ENCODE results near the gene ACTG2. TPM values are rescaled to one million over a fixed set of nuclear protein-coding genes. Genes with fewer than 3 reads are reported as not detected.

The ACTG2 gene
- total RNA-seq, 2 experiments from 2014 or later, result not detected

DNA sequence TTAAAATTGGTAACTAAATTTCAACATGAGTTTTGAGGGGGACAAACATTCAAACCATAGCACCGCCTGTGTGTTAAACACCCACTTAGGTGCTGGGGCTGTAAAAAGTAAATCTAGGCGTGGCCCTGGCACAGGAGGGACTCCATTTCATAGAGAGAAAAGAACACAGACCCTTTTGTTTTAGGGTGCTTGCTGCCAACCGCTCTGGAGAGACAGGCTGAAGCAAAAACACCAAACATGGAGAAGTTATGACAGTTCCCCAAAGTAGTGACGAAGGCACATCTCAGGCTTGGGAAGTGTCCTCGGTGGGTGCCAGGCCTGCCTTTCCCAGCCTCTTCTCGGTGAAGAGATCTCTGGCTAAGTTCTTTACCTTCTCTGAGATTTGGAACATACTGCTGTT, 5.1 kb downstream of the ACTG2 start:
- DNase-seq, result no peak
- no peaks in the 10 kb centered on the region for H3K27me3 Mint-ChIP-seq
- H3K27ac Mint-ChIP-seq, result no peak overlapping the region
- peaks cover 24% of the 10 kb centered on the region for H3K4me1 Mint-ChIP-seq (ENCODE audit: low read depth)
- Histone ChIP-seq H3K9me3 (ENCODE audit: control insufficient read depth in 1 of 2, insufficient read depth in 1 of 2, low read length in 2 of 2) (no peaks in the 10 kb centered on the region), H3K4me1 (ENCODE audit: insufficient read depth, low read length) (peaks cover 21% of the 10 kb centered on the region), H3K4me3 (ENCODE audit: low read length) (no peak overlapping the region), H3K27me3 (ENCODE audit: control insufficient read depth in 1 of 2, insufficient read depth in 2 of 2, low read length in 2 of 2) (peaks cover 0 to 4% of the 10 kb centered on the region in 2 experiments), H3K27ac (ENCODE audit: low read depth in 1 of 2, low read length in 2 of 2) (no peak overlapping the region), H3K36me3 (ENCODE audit: insufficient read depth, low read length) (no peaks in the 10 kb centered on the region)
- TF ChIP-seq, protein P1, sequence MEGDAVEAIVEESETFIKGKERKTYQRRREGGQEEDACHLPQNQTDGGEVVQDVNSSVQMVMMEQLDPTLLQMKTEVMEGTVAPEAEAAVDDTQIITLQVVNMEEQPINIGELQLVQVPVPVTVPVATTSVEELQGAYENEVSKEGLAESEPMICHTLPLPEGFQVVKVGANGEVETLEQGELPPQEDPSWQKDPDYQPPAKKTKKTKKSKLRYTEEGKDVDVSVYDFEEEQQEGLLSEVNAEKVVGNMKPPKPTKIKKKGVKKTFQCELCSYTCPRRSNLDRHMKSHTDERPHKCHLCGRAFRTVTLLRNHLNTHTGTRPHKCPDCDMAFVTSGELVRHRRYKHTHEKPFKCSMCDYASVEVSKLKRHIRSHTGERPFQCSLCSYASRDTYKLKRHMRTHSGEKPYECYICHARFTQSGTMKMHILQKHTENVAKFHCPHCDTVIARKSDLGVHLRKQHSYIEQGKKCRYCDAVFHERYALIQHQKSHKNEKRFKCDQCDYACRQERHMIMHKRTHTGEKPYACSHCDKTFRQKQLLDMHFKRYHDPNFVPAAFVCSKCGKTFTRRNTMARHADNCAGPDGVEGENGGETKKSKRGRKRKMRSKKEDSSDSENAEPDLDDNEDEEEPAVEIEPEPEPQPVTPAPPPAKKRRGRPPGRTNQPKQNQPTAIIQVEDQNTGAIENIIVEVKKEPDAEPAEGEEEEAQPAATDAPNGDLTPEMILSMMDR (IDR thresholded peaks at IDR 0.05), result no peak
- H3K36me3 Mint-ChIP-seq (ENCODE audit: low read depth), result no peaks in the 10 kb centered on the region
- POLR2A ChIA-PET, result no interaction called here
- H3K9me3 Mint-ChIP-seq, result no peaks in the 10 kb centered on the region
- no peak overlapping the region for H3K4me3 Mint-ChIP-seq
- CTCF ChIA-PET, result interaction anchor here (0.6 kb wide), 1 partner anchor 154 kb away, joined by 3 read pairs; no protein-coding TSS in a partner anchor
- ATAC-seq (ENCODE audit: poor library complexity), result no peak
- intact Hi-C loops (cut with DNase I, micrococcal nuclease), result no loop called here

DNA sequence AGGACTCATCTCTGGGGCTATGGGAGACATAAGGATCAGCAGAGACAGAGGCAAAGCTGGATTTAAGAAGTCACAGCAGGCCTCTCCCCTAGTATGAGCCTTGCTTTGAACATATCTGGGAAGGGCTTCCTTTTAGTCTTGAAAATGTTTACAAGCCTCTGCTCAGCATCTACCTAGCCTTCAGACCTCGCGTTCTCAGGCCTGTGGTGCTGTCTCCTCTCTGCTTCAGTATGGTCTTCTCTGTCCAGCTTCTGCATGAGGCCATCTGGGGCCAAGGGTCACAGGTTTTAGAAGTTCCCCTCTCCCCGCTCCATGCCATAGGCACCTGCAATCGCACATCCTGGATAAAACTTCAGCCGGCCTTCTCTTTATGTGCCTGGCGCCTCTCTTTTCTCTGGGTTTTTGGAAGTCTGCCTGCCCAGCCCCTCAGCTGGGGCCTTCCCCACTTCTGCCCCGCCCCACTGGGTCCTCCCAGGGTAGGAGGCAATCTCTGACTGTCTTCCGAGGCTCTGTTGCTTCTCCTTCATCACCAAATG, 7.1 kb downstream of the ACTG2 start:
- Mint-ChIP-seq H3K27me3 (no peaks in the 10 kb centered on the region), H3K36me3 (ENCODE audit: low read depth) (no peaks in the 10 kb centered on the region), H3K4me1 (ENCODE audit: low read depth) (peaks cover 17% of the 10 kb centered on the region), H3K9me3 (no peaks in the 10 kb centered on the region), H3K27ac (no peak overlapping the region), H3K4me3 (no peak overlapping the region)
- H3K4me1 ChIP-seq (ENCODE audit: insufficient read depth, low read length), result peaks cover 18% of the 10 kb centered on the region
- no peaks in the 10 kb centered on the region for H3K36me3 ChIP-seq (ENCODE audit: insufficient read depth, low read length)
- TF ChIP-seq, protein P1 (IDR thresholded peaks at IDR 0.05), result no peak
- no peaks in the 10 kb centered on the region for H3K9me3 ChIP-seq (ENCODE audit: control insufficient read depth in 1 of 2, insufficient read depth in 1 of 2, low read length in 2 of 2)
- ATAC-seq (ENCODE audit: poor library complexity) (no peak), DNase-seq (no peak)
- H3K27ac ChIP-seq (ENCODE audit: low read depth in 1 of 2, low read length in 2 of 2), result no peak overlapping the region
- intact Hi-C loops (cut with DNase I, micrococcal nuclease), result no loop called here
- H3K4me3 ChIP-seq (ENCODE audit: low read length), result no peak overlapping the region
- peaks cover 0 to 4% of the 10 kb centered on the region in 2 experiments for H3K27me3 ChIP-seq (ENCODE audit: control insufficient read depth in 1 of 2, insufficient read depth in 2 of 2, low read length in 2 of 2)
- ChIA-PET POLR2A (no interaction called here), CTCF (no interaction called here)

DNA sequence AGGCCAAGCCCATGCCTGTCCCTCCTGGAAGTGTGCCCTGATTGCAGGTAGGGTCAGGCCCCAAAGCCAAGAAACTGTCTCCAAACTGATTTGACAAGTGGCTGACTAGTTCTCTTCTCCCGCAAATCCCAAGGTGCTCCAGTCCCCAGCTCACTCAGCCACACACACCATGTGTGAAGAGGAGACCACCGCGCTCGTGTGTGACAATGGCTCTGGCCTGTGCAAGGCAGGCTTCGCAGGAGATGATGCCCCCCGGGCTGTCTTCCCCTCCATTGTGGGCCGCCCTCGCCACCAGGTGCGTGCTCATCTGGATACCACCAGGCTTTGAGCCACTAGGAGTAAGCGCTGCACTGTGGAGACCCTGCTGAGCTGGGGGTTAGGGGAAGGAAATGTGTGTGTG, 8.3 kb downstream of the ACTG2 start:
- Histone ChIP-seq H3K36me3 (ENCODE audit: insufficient read depth, low read length) (no peaks in the 10 kb centered on the region), H3K27me3 (ENCODE audit: control insufficient read depth in 1 of 2, insufficient read depth in 2 of 2, low read length in 2 of 2) (peaks cover 0 to 4% of the 10 kb centered on the region in 2 experiments), H3K4me1 (ENCODE audit: insufficient read depth, low read length) (peaks cover 15% of the 10 kb centered on the region), H3K4me3 (ENCODE audit: low read length) (no peak overlapping the region), H3K9me3 (ENCODE audit: control insufficient read depth in 1 of 2, insufficient read depth in 1 of 2, low read length in 2 of 2) (no peaks in the 10 kb centered on the region), H3K27ac (ENCODE audit: low read depth in 1 of 2, low read length in 2 of 2) (no peak overlapping the region)
- no peak overlapping the region for H3K4me3 Mint-ChIP-seq
- no peaks in the 10 kb centered on the region for H3K27me3 Mint-ChIP-seq
- intact Hi-C loops (cut with DNase I, micrococcal nuclease), result no loop called here
- DNase-seq, result no peak
- ATAC-seq (ENCODE audit: poor library complexity), result no peak
- TF ChIP-seq, protein P1 (IDR thresholded peaks at IDR 0.05), result no peak
- no peak overlapping the region for H3K27ac Mint-ChIP-seq
- CTCF ChIA-PET, result no interaction called here
- H3K4me1 Mint-ChIP-seq (ENCODE audit: low read depth), result peaks cover 13% of the 10 kb centered on the region
- no peaks in the 10 kb centered on the region for H3K36me3 Mint-ChIP-seq (ENCODE audit: low read depth)
- POLR2A ChIA-PET, result no interaction called here
- H3K9me3 Mint-ChIP-seq, result no peaks in the 10 kb centered on the region
